Peyer's patch (tissue), 4 donors: ENCODE results near the gene GRIK4.

ENCODE experiments used
- POLR2A ChIP-seq, 2 donors: fragments of 450-650 bp; IDR thresholded peaks; one replicate each; pipeline ENCODE4 v1.5.1; 2017; ENCODE audit warnings: antibody characterized with exemption in 2 of 2, mild to moderate bottlenecking in 2 of 2, moderate library complexity in 2 of 2
- TF ChIP-seq, protein P1 (sequence below), 6 experiments: fragments of 450-650 bp in 4 of 6; fragments of 200-600 bp in 2 of 6; sonication (generic) in 1 of 6; IDR thresholded peaks; one replicate each; pipeline ENCODE4 v1.5.1; 2017 to 2019; ENCODE audit warnings: antibody characterized with exemption in 6 of 6, mild to moderate bottlenecking in 3 of 6, moderate library complexity in 1 of 6

DNA sequence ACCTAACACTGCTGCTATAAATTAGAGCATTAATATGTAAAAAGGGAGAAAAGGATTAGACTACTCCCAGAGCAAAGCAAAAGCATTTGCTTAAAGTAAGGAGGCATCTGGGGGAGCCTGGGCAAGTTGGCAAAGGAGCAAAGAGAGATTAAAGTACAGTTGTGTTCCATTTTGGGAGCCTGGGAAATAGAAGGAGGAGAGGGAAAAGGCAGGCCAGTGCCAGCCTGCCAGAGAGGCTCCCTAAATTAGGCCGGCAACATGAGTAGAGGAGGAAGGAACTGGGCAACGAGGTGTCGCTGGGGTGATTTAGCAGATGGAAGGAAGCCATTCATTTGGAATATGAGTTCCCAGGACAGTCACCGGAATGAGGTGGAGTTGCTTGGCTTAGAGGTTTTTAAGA lies 326.1 kb downstream of the GRIK4 start:
- TF ChIP-seq, protein P1, sequence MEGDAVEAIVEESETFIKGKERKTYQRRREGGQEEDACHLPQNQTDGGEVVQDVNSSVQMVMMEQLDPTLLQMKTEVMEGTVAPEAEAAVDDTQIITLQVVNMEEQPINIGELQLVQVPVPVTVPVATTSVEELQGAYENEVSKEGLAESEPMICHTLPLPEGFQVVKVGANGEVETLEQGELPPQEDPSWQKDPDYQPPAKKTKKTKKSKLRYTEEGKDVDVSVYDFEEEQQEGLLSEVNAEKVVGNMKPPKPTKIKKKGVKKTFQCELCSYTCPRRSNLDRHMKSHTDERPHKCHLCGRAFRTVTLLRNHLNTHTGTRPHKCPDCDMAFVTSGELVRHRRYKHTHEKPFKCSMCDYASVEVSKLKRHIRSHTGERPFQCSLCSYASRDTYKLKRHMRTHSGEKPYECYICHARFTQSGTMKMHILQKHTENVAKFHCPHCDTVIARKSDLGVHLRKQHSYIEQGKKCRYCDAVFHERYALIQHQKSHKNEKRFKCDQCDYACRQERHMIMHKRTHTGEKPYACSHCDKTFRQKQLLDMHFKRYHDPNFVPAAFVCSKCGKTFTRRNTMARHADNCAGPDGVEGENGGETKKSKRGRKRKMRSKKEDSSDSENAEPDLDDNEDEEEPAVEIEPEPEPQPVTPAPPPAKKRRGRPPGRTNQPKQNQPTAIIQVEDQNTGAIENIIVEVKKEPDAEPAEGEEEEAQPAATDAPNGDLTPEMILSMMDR (IDR thresholded peaks at IDR 0.05): no peak
- TF ChIP-seq POLR2A (IDR thresholded peaks at IDR 0.05): no peak
